Stimulated activated CD4-positive, alpha-beta T cell treated with anti-CD3 and anti-CD28 coated beads, Interleukin-15, amount 100 ng/mL, for 24 hours (primary cell): ENCODE data around the gene CDK5.

Experiments used
- DNase-seq: peaks from one replicate; pipeline ENCODE4 v3.0.0-alpha.2; 2020

The CDK5 gene

DNA sequence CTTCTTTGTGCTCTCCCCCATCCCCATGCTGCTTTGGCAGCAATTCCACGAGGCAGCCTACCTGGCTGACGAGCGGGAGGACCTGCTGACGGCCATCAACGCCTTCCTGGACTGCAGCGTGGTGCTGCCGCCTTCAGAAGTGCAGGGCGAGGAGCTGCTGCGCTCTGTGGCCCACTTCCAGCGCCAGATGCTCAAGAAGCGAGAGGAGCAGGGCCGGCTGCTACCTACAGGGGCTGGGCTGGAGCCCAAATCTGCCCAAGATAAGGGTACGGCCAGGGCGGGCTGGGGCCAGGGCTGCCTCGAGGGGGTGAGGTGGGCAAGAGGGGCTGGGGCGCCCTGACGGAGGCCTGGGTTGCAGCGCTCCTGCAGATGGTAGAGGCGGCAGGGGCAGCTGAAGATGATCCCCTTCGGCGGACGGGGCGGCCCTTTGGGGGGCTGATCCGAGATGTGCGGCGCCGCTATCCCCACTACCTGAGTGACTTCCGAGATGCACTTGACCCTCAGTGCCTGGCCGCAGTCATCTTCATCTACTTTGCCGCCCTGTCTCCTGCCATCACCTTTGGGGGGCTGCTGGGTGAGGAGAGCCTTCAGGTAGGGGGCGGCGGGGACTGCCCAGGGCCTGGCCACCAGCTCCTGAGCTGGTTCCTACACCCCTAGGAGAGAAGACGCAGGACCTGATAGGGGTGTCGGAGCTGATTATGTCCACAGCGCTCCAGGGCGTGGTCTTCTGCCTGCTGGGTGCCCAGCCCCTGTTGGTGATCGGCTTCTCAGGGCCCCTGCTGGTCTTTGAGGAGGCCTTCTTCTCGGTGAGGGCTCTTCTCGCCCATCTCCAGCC is 13.6 kb upstream of the CDK5 start:
- DNase-seq, result no peak

DNA sequence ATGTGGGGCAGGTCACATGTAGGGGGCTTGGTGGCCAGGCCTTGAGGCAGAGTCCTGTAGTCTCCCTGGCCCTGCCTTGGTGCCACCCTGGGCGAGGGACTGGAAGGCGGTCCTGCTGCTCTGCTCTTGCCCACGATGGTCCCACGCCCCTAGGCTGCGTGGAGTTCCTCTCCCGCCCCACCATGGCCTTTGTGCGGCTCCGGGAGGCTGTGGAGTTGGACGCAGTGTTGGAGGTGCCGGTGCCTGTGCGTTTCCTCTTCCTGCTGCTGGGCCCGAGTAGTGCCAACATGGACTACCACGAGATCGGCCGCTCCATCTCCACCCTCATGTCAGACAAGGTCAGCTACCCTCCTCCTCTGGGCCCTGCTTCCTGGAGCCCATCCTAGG is 12.9 kb upstream of the CDK5 start:
- no peak for DNase-seq

DNA sequence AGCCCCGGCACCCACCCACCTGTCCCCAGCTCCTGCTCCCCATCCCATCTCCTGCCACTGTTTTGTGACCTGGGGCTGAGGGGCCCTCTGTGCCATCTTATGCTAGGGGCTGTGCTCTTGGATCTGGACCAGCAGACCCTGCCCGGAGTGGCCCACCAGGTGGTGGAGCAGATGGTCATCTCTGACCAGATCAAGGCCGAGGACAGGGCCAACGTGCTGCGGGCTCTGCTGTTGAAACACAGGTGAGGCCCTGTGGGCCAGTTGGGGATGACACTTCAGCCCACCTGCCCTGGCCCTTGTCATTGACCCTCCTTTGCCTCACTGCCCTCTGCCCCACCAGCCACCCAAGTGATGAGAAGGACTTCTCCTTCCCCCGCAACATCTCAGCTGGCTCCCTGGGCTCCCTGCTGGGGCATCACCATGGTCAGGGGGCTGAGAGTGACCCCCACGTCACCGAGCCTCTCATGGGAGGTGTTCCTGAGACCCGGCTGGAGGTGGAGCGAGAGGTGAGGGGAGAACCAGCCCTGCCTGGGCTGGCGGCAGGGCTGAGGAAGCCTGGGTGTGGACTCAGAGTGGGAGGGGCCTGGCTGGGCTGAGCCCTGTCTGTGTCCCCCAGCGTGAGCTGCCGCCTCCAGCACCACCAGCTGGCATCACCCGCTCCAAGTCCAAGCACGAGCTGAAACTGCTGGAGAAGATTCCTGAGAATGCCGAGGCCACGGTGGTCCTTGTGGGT is 12.3 kb upstream of the CDK5 start:
- DNase-seq, result no peak

GRCh38 chr7:151068069-151068773 is 10.5 kb upstream of the CDK5 start:
- DNase-seq, result no peak

DNA sequence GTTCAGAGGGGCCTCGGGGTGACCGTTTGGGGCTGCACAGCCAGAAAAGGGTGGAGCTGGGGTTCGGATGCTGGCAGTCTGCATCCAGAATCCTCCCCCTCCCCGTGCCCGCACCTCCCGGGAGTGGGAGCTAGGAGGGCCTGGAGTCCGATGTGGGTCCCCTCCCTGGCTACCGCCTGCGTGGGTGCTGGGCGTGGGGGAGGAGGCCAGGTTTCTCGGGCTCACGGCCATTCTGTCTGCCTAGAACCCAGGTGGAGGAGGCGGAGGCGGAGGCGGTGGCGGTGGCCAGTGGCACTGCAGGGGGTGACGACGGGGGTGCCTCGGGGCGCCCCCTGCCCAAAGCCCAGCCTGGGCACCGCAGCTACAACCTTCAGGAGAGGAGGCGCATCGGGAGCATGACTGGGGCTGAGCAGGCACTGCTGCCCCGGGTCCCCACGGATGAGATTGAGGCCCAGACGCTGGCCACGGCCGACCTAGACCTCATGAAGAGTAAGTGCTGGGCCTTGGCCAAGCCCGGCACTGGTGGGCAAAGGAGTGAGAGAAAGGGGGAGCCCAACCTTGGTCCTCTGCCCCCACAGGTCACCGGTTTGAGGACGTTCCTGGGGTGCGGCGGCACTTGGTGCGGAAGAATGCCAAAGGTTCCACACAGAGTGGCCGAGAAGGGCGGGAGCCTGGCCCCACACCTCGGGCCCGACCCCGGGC is 8.7 kb upstream of the CDK5 start:
- DNase-seq, result no peak

DNA sequence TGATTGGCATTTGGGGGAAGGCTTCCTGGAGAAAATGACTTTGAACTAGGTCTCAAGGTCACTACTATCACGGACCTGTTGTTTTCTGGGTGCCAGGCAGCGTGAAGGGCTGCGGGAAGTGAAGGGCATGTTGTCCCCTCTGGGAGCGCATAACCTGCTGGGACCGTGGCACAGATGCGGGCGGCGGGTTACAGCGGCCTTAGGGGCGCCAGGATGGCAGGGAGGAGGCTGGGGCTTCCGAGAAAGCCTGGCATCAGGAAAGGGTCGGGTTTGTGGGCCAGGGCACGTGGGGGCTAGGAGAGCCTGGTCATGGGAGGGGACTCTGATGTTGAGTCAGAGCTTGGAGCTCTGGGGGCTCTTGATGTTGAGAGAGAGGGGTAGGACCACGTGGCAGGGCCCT is 7.8 kb upstream of the CDK5 start:
- no peak for DNase-seq

DNA sequence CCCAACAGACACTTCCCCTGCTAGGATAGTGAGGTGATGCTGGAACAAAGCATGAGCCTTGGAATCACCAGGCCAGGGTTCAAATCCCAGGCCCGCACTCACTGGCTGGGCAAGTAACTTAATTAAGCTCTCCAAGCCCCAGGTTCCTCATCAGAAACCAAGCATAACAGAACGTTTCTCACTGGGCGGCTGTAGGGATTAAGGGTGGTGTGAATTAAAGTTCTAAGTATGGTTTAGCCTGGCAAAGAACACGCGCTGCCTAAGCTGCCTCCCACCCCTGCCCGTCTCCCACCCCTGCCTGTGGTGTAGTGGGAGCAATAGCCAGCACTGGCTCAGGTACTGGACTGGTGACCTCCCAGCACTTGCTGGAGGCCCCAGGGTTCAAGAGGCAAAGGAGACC is 7.3 kb upstream of the CDK5 start:
- no peak for DNase-seq

DNA sequence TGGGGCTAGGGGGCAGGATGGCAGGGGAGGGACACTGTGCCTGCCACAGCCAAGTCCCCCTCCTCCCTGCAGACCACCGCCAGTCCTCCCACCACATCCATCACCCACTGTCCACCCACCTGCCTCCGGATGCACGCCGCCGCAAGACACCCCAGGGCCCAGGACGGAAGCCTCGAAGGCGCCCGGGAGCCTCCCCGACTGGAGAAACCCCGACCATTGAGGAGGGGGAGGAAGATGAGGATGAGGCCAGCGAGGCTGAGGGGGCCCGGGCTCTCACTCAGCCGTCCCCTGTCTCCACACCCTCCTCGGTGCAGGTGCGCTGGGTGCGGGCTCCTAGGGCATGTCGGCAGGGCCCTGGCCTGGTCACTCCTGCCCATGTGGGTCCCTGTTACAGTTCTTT is 6.8 kb upstream of the CDK5 start:
- DNase-seq, result no peak

DNA sequence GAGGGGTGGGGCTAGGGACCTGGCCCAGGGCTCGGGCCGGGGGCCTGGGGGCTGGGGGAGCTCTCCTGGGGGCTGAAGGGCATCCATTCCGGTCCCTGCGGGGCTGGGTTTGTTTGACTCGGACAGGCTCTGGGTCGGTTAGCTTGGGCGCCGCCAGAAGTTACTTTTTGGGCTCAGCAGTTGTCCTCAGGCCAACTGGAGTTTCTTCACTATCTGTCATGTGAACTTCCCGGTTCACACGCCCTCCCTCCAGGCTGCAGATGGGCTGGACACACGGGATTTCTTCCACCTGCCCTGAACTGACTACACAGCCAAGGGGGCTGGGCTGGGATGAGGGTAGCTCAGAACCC is 5.5 kb upstream of the CDK5 start:
- DNase-seq, result no peak

DNA sequence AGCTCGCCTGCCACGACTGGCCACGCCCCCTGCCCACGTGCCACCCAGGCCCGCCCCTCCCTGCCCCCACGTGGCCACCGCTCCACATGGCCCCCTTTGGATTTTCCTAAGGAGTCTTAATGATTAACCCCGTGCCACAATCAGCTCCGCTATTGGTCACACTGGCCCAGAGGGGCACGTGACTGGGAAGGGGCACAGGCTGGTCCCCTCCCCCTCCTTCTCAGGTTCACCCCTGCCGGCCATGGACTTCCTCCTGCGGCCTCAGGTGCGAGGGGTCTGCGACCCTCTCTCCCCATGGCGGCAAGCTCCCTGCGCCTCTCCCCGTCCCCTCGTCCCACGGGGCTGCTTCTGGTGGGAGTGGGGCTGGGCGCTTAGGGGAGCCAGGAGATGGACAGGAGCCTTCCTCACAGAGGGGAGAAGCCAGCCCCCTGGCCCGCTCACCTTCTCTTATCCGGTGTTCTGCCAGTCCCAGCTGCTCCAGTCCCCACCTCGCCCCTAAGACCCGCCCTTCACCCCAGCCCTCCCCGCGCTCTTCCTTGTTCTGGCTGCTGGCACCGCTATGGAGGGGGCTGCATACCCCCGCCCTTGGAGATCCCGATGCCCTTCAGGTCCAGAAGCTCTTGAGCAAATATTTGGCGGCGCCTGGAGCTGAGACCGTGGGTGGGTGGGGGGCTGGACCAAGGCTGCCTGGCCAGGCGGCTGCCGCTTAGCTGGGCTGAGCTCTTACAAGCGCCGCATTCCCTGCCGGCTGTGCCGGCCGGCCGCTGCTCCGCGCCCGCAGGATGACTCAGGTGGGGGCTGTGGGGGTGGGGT is 4.9 kb upstream of the CDK5 start:
- DNase-seq, result no peak

GRCh38 chr7:151062111-151062398 is 4.4 kb upstream of the CDK5 start:
- DNase-seq, result no peak

GRCh38 chr7:151061213-151062110 is 3.8 kb upstream of the CDK5 start:
- DNase-seq, result no peak

- DNase-seq, result peak; percentile 35
These were observed 2.9 kb upstream of the CDK5 start for GRCh38 chr7:151060416-151061212.

- no peak for DNase-seq
These were observed 2.4 kb upstream of the CDK5 start for GRCh38 chr7:151060113-151060415.

- peak; percentile 81 for DNase-seq
These were observed 1.8 kb upstream of the CDK5 start, which contains the start of gene SLC4A2 for GRCh38 chr7:151059367-151060112. Gene SLC4A2 (plus strand): TSS chr7:151059589. CDS start chr7:151061988, 2,399 bp downstream.

GRCh38 chr7:151058781-151059366 is 1.2 kb upstream of the CDK5 start:
- DNase-seq, result no peak

- peak; percentile 98 for DNase-seq
These were observed 488 bp upstream of the CDK5 start for GRCh38 chr7:151057989-151058780.

GRCh38 chr7:151056666-151057505 is 811 bp downstream of the CDK5 start:
- DNase-seq, result no peak
